Naive thymus-derived CD4-positive, alpha-beta T cell (primary cell): ENCODE data around the gene OSBPL6. TPM values are rescaled to one million over a fixed set of nuclear protein-coding genes. Genes with fewer than 3 reads are reported as not detected.

Experiments
- ATAC-seq: fragments of 150-1000 bp; cut with Tn5 transposase; 2 replicates; pipeline ENCODE4 v1.10.0; 2021; ENCODE audit warnings: mild to moderate bottlenecking, moderate library complexity
- CTCF ChIA-PET: fragments of 350-600 bp; sonication (Branson Sonifier 250); formaldehyde crosslinking; loops from one replicate; lab custom pipeline; 2021; ENCODE audit warnings: antibody characterized with exemption; lab: Charles Lee
- POLR2A ChIA-PET: fragments of 350-600 bp; sonication (Branson Sonifier 250); formaldehyde crosslinking; loops from one replicate; lab custom pipeline; 2021; ENCODE audit warnings: antibody characterized with exemption, inconsistent platforms; lab: Charles Lee
- DNase-seq, 9 donors: peaks; one replicate each; pipeline versions ENCODE4 v3.0.0 to v3.0.0-alpha.2; 2020 to 2022; ENCODE audit warnings: mixed read lengths in 1 of 9
- H3K27ac ChIP-seq: one replicate; pipeline ENCODE4 v1.7.0; 2013; ENCODE audit warnings: mild to moderate bottlenecking, low read depth, low read length, moderate library complexity
- H3K27me3 ChIP-seq, 2 donors: one replicate each; pipeline ENCODE4 v1.7.0; 2013; ENCODE audit warnings: low read length in 2 of 2, mild to moderate bottlenecking in 2 of 2, moderate library complexity in 2 of 2; ENCODE audit not compliant: control insufficient read depth in 2 of 2, insufficient read depth in 2 of 2
- H3K36me3 ChIP-seq, 3 experiments: 1 replicate in 2 of 3; 2 replicates in 1 of 3; pipeline ENCODE4 v1.7.0; 2013; ENCODE audit warnings: low read length in 3 of 3, mild to moderate bottlenecking in 3 of 3, moderate library complexity in 1 of 3; ENCODE audit not compliant: insufficient read depth in 3 of 3, control insufficient read depth in 2 of 3
- H3K4me1 ChIP-seq, 2 donors: one replicate each; pipeline ENCODE4 v1.7.0; 2013; ENCODE audit warnings: low read length in 2 of 2, mild to moderate bottlenecking in 2 of 2, moderate library complexity in 1 of 2; ENCODE audit not compliant: control insufficient read depth in 2 of 2, insufficient read depth in 2 of 2
- H3K4me3 ChIP-seq: 2 replicates; pipeline ENCODE4 v1.7.0; 2013; ENCODE audit warnings: mild to moderate bottlenecking, low read length
- H3K9me3 ChIP-seq, 3 experiments: 1 replicate in 2 of 3; 2 replicates in 1 of 3; pipeline ENCODE4 v1.7.0; 2013; ENCODE audit warnings: low read length in 3 of 3; ENCODE audit not compliant: control insufficient read depth in 2 of 3
- H3K27ac Mint-ChIP-seq, 9 donors: one replicate each; pipeline ENCODE4 v1.8.0; 2020 to 2022; ENCODE audit warnings: mixed read lengths in 9 of 9, mild to moderate bottlenecking in 8 of 9, moderate library complexity in 5 of 9, inconsistent platforms in 2 of 9
- H3K27me3 Mint-ChIP-seq, 5 donors: one replicate each; pipeline ENCODE4 v1.8.0; 2021 to 2022; ENCODE audit warnings: mixed read lengths in 5 of 5, mild to moderate bottlenecking in 1 of 5
- H3K36me3 Mint-ChIP-seq, 5 donors: one replicate each; pipeline ENCODE4 v1.8.0; 2020 to 2022; ENCODE audit warnings: mixed read lengths in 5 of 5, mild to moderate bottlenecking in 3 of 5, inconsistent platforms in 1 of 5
- H3K4me1 Mint-ChIP-seq, 7 donors: one replicate each; pipeline ENCODE4 v1.8.0; 2020 to 2022; ENCODE audit warnings: mixed read lengths in 7 of 7, mild to moderate bottlenecking in 3 of 7, inconsistent platforms in 1 of 7
- H3K4me3 Mint-ChIP-seq, 10 donors: one replicate each; pipeline ENCODE4 v1.8.0; 2020 to 2022; ENCODE audit warnings: mild to moderate bottlenecking in 10 of 10, mixed read lengths in 10 of 10, moderate library complexity in 6 of 10, inconsistent platforms in 2 of 10
- H3K9me3 Mint-ChIP-seq, 11 donors: one replicate each; pipeline ENCODE4 v1.8.0; 2020 to 2022; ENCODE audit warnings: mixed read lengths in 11 of 11, mild to moderate bottlenecking in 4 of 11, inconsistent platforms in 1 of 11, moderate library complexity in 1 of 11
- intact Hi-C, 2 donors: fragments of 100-400 bp; cut with micrococcal nuclease; formaldehyde crosslinking; loops; one replicate each; pipeline ENCODE4 v1.15.1; 2023
- polyA plus RNA-seq, 2 donors: library from polyadenylated mRNA; unstranded; fragments of 300-500 nt; fragmentation: Illumina TruSeq; gene quantifications; one replicate each; pipeline ENCODE4 v1.2.3, GENCODE V29; 2021
- total RNA-seq, 6 experiments: library from RNA in 5 of 6; stranded (reverse) in 5 of 6; gene quantifications; 1 replicate in 5 of 6; 2 replicates in 1 of 6; pipeline ENCODE4 v1.2.3 and lab custom pipeline; 2021 to 2026

OSBPL6 gene
- total and polyA plus RNA-seq, 7 experiments from 2014 or later, result 0.05 to 1.1 (median 0.48) TPM; not detected in 2

- H3K36me3 Mint-ChIP-seq, result no peaks in the 10 kb centered on the region
- no peaks in the 10 kb centered on the region for H3K36me3 ChIP-seq
- no peak overlapping the region for H3K4me3 ChIP-seq
- H3K9me3 ChIP-seq, result no peaks in the 10 kb centered on the region
- no peak overlapping the region for H3K4me3 Mint-ChIP-seq
- no peak overlapping the region for H3K27ac ChIP-seq
- H3K9me3 Mint-ChIP-seq, result no peaks in the 10 kb centered on the region
- DNase-seq (no peak), ATAC-seq (no peak)
- H3K27ac Mint-ChIP-seq, result no peak overlapping the region
- no peaks in the 10 kb centered on the region for H3K4me1 ChIP-seq
- no peaks in the 10 kb centered on the region for H3K4me1 Mint-ChIP-seq
- POLR2A ChIA-PET, result no interaction called here
- peaks cover 0 to 8% (median 0%) of the 10 kb centered on the region in 5 donors for H3K27me3 Mint-ChIP-seq
- no peaks in the 10 kb centered on the region for H3K27me3 ChIP-seq
- intact Hi-C loops, result no loop called here
- CTCF ChIA-PET, result no interaction called here
These were observed 64.6 kb downstream of the OSBPL6 start for GRCh38 chr2:178258916-178259315.

- Mint-ChIP-seq H3K9me3 (no peaks in the 10 kb centered on the region), H3K4me3 (no peak overlapping the region), H3K27me3 (peaks cover 0 to 1% (median 0%) of the 10 kb centered on the region in 5 donors), H3K4me1 (no peaks in the 10 kb centered on the region), H3K27ac (no peak overlapping the region), H3K36me3 (no peaks in the 10 kb centered on the region)
- Histone ChIP-seq H3K9me3 (no peaks in the 10 kb centered on the region), H3K36me3 (no peaks in the 10 kb centered on the region), H3K27ac (no peak overlapping the region), H3K4me1 (no peaks in the 10 kb centered on the region), H3K4me3 (no peak overlapping the region), H3K27me3 (no peaks in the 10 kb centered on the region)
- ChIA-PET CTCF (no interaction called here), POLR2A (no interaction called here)
- intact Hi-C loops, result no loop called here
- DNase-seq, result no peak
- ATAC-seq, result no peak
These were observed 69.0 kb downstream of the OSBPL6 start for GRCh38 chr2:178263159-178263860.

GRCh38 chr2:178264211-178264610 lies 69.9 kb downstream of the OSBPL6 start:
- no peak overlapping the region for H3K4me3 Mint-ChIP-seq
- Histone ChIP-seq H3K27me3 (no peaks in the 10 kb centered on the region), H3K27ac (no peak overlapping the region), H3K4me1 (no peaks in the 10 kb centered on the region), H3K36me3 (no peaks in the 10 kb centered on the region), H3K9me3 (no peaks in the 10 kb centered on the region), H3K4me3 (no peak overlapping the region)
- H3K36me3 Mint-ChIP-seq, result no peaks in the 10 kb centered on the region
- ATAC-seq, result no peak
- no peaks in the 10 kb centered on the region for H3K4me1 Mint-ChIP-seq
- POLR2A ChIA-PET, result no interaction called here
- intact Hi-C loops, result no loop called here
- CTCF ChIA-PET, result no interaction called here
- H3K27me3 Mint-ChIP-seq, result peaks cover 0 to 6% (median 3%) of the 10 kb centered on the region in 5 donors
- no peak for DNase-seq
- H3K9me3 Mint-ChIP-seq, result no peaks in the 10 kb centered on the region
- H3K27ac Mint-ChIP-seq, result no peak overlapping the region

- Histone ChIP-seq H3K4me3 (no peak overlapping the region), H3K4me1 (no peaks in the 10 kb centered on the region), H3K27ac (no peak overlapping the region), H3K36me3 (no peaks in the 10 kb centered on the region), H3K27me3 (no peaks in the 10 kb centered on the region), H3K9me3 (no peaks in the 10 kb centered on the region)
- Mint-ChIP-seq H3K9me3 (no peaks in the 10 kb centered on the region), H3K27me3 (peaks cover 0 to 6% (median 3%) of the 10 kb centered on the region in 5 donors), H3K4me3 (no peak overlapping the region), H3K27ac (no peak overlapping the region), H3K36me3 (no peaks in the 10 kb centered on the region), H3K4me1 (no peaks in the 10 kb centered on the region)
- intact Hi-C loops, result no loop called here
- no peak for ATAC-seq
- ChIA-PET POLR2A (no interaction called here), CTCF (no interaction called here)
- no peak for DNase-seq
These were observed 71.5 kb downstream of the OSBPL6 start for GRCh38 chr2:178265851-178266250.

GRCh38 chr2:178266445-178266844 lies 72.1 kb downstream of the OSBPL6 start:
- no peaks in the 10 kb centered on the region for H3K4me1 Mint-ChIP-seq
- ATAC-seq, result no peak
- POLR2A ChIA-PET, result no interaction called here

GRCh38 chr2:178267660-178268059 lies 73.3 kb downstream of the OSBPL6 start:
- Mint-ChIP-seq H3K36me3 (no peaks in the 10 kb centered on the region), H3K4me3 (no peak overlapping the region), H3K27ac (no peak overlapping the region), H3K9me3 (no peaks in the 10 kb centered on the region), H3K27me3 (peaks cover 0 to 6% (median 4%) of the 10 kb centered on the region in 5 donors), H3K4me1 (no peaks in the 10 kb centered on the region)
- CTCF ChIA-PET, result no interaction called here
- H3K4me1 ChIP-seq, result no peaks in the 10 kb centered on the region
- H3K27me3 ChIP-seq, result no peaks in the 10 kb centered on the region
- H3K9me3 ChIP-seq, result no peaks in the 10 kb centered on the region
- no peak overlapping the region for H3K27ac ChIP-seq
- intact Hi-C loops, result no loop called here
- H3K4me3 ChIP-seq, result no peak overlapping the region
- no peaks in the 10 kb centered on the region for H3K36me3 ChIP-seq
- POLR2A ChIA-PET, result no interaction called here
- DNase-seq (no peak), ATAC-seq (no peak)

More at GRCh38 chr2:178266445-178266844, 72.1 kb downstream of the OSBPL6 start:
- Mint-ChIP-seq H3K4me3 (no peak overlapping the region), H3K27ac (no peak overlapping the region), H3K27me3 (peaks cover 0 to 6% (median 4%) of the 10 kb centered on the region in 5 donors), H3K36me3 (no peaks in the 10 kb centered on the region), H3K9me3 (no peaks in the 10 kb centered on the region)
- H3K27ac ChIP-seq, result no peak overlapping the region
- no peak for DNase-seq
- H3K36me3 ChIP-seq, result no peaks in the 10 kb centered on the region
- CTCF ChIA-PET, result no interaction called here
- H3K9me3 ChIP-seq, result no peaks in the 10 kb centered on the region
- H3K4me3 ChIP-seq, result no peak overlapping the region
- no peaks in the 10 kb centered on the region for H3K27me3 ChIP-seq
- H3K4me1 ChIP-seq, result no peaks in the 10 kb centered on the region
- intact Hi-C loops, result no loop called here

- H3K27ac Mint-ChIP-seq, result no peak overlapping the region
- CTCF ChIA-PET, result no interaction called here
- Histone ChIP-seq H3K27ac (no peak overlapping the region), H3K36me3 (no peaks in the 10 kb centered on the region), H3K27me3 (no peaks in the 10 kb centered on the region), H3K4me1 (no peaks in the 10 kb centered on the region), H3K9me3 (no peaks in the 10 kb centered on the region), H3K4me3 (no peak overlapping the region)
- DNase-seq (no peak), ATAC-seq (no peak)
- H3K27me3 Mint-ChIP-seq, result peaks cover 0 to 8% (median 4%) of the 10 kb centered on the region in 5 donors
- intact Hi-C loops, result no loop called here
- POLR2A ChIA-PET, result no interaction called here
- H3K9me3 Mint-ChIP-seq, result no peaks in the 10 kb centered on the region
- no peaks in the 10 kb centered on the region for H3K4me1 Mint-ChIP-seq
- no peaks in the 10 kb centered on the region for H3K36me3 Mint-ChIP-seq
- H3K4me3 Mint-ChIP-seq, result no peak overlapping the region
These were observed 74.1 kb downstream of the OSBPL6 start for GRCh38 chr2:178268435-178268834.
